Keratinocyte (primary cell): ENCODE measurements around the gene RAP1GAP2. TPM values are rescaled to one million over a fixed set of nuclear protein-coding genes. Genes with fewer than 3 reads are reported as not detected.

ENCODE experiments used
- DNase-seq: peaks from one replicate; pipeline ENCODE4 v3.0.0-alpha.2; 2011; ENCODE audit warnings: low read depth, missing footprints, low spot score
- FAIRE-seq: peaks from 2 replicates; lab custom pipeline; 2011; peaks lifted over from hg19 to GRCh38; lab: Jason Lieb, UNC
- H2AFZ ChIP-seq: 2 replicates; pipeline ENCODE4 v1.6.0; 2012; ENCODE audit warnings: low read length, control low read depth, inconsistent platforms; ENCODE audit not compliant: control insufficient read depth
- H3K27ac ChIP-seq: 2 replicates; pipeline ENCODE4 v1.5.1; 2011; ENCODE audit warnings: low read length; ENCODE audit not compliant: control insufficient read depth, insufficient read depth
- H3K27me3 ChIP-seq: 3 replicates; pipeline ENCODE4 v1.6.0; 2011; ENCODE audit warnings: low read length; ENCODE audit not compliant: control insufficient read depth, insufficient read depth; ENCODE audit errors: extremely low read depth
- H3K36me3 ChIP-seq, 2 experiments: 2 replicates in 1 of 2; 3 replicates in 1 of 2; pipeline ENCODE4 v1.5.1; 2011; ENCODE audit warnings: low read length in 2 of 2, mild to moderate bottlenecking in 1 of 2; ENCODE audit not compliant: control insufficient read depth in 2 of 2, insufficient read depth in 2 of 2; ENCODE audit errors: extremely low read depth in 1 of 2
- H3K4me1 ChIP-seq: 3 replicates; pipeline ENCODE4 v1.5.1; 2011; ENCODE audit warnings: low read length; ENCODE audit not compliant: control insufficient read depth, insufficient read depth; ENCODE audit errors: extremely low read depth
- H3K4me2 ChIP-seq: 3 replicates; pipeline ENCODE4 v1.6.0; 2011; ENCODE audit warnings: low read depth, low read length; ENCODE audit not compliant: control insufficient read depth, insufficient read depth; ENCODE audit errors: extremely low read depth
- H3K4me3 ChIP-seq, 3 experiments: fragments of 200-600 bp in 1 of 3; sonication (generic) in 1 of 3; 2 replicates in 2 of 3; 3 replicates in 1 of 3; pipeline ENCODE4 v1.5.1; 2011 to 2016; ENCODE audit warnings: low read length in 3 of 3, mild to moderate bottlenecking in 3 of 3, control low read depth in 2 of 3, inconsistent platforms in 1 of 3, low read depth in 1 of 3, mixed read lengths in 1 of 3, mixed run types in 1 of 3, moderate library complexity in 1 of 3; ENCODE audit not compliant: control insufficient read depth in 2 of 3, insufficient read depth in 2 of 3; ENCODE audit errors: extremely low read depth in 1 of 3
- H3K79me2 ChIP-seq: 2 replicates; pipeline ENCODE4 v1.6.0; 2012; ENCODE audit warnings: low read length; ENCODE audit not compliant: control insufficient read depth, insufficient read depth
- H3K9ac ChIP-seq: 3 replicates; pipeline ENCODE4 v1.6.0; 2011; ENCODE audit warnings: low read length; ENCODE audit not compliant: control insufficient read depth, insufficient read depth; ENCODE audit errors: extremely low read depth
- H3K9me1 ChIP-seq: 3 replicates; pipeline ENCODE4 v1.6.0; 2011; ENCODE audit warnings: low read length; ENCODE audit not compliant: control insufficient read depth, insufficient read depth; ENCODE audit errors: extremely low read depth
- H3K9me3 ChIP-seq: 2 replicates; pipeline ENCODE4 v1.5.1; 2012; ENCODE audit warnings: low read depth, low read length; ENCODE audit not compliant: control insufficient read depth
- H4K20me1 ChIP-seq: 3 replicates; pipeline ENCODE4 v1.6.0; 2011; ENCODE audit warnings: low read length; ENCODE audit not compliant: control insufficient read depth, insufficient read depth; ENCODE audit errors: extremely low read depth
- EZH2 ChIP-seq: IDR thresholded peaks from one replicate; pipeline ENCODE4 v1.6.1; 2012; ENCODE audit warnings: inconsistent platforms, mild to moderate bottlenecking, low read length, moderate library complexity
- dilution Hi-C: fragments of 300-500 bp; cut with MboI; formaldehyde crosslinking; loops from one replicate; pipeline ENCODE4 v1.7.0; 2020; ENCODE audit warnings: low sequenced_read_pairs; ENCODE audit not compliant: extremely low pct_ligation_motif_present
- polyA plus RNA-seq, 5 experiments: library from polyadenylated mRNA; depleted of rRNA in 3 of 5; stranded (reverse) in 3 of 5; stranded (forward) in 1 of 5; unstranded in 1 of 5; fragments of >200 nt; gene quantifications; 1 replicate in 1 of 5; 2 replicates in 3 of 5; 3 replicates in 1 of 5; pipeline versions ENCODE4 v1.2.1 to v1.2.3, GENCODE V29; 2011 to 2012; ENCODE audit warnings: missing spikeins in 2 of 5, low read depth in 1 of 5, low replicate concordance in 1 of 5
- TF ChIP-seq, protein P1 (sequence below), 3 experiments: IDR thresholded peaks in 1 of 3; conservative IDR thresholded peaks in 1 of 3; optimal IDR thresholded peaks in 1 of 3; 2 replicates in 2 of 3; 3 replicates in 1 of 3; pipeline versions ENCODE3 to v1.5.1; 2011; ENCODE audit warnings: low read length in 3 of 3, mild to moderate bottlenecking in 3 of 3, moderate library complexity in 2 of 3, control low read depth in 1 of 3, inconsistent platforms in 1 of 3; ENCODE audit not compliant: insufficient read depth in 2 of 3; ENCODE audit errors: extremely low read depth in 1 of 3

RAP1GAP2 gene
- polyA plus RNA-seq, 1 donor (not counting 4 experiments of a cell fraction or from before 2014, with no cell fraction given) = 13.6 TPM

DNA sequence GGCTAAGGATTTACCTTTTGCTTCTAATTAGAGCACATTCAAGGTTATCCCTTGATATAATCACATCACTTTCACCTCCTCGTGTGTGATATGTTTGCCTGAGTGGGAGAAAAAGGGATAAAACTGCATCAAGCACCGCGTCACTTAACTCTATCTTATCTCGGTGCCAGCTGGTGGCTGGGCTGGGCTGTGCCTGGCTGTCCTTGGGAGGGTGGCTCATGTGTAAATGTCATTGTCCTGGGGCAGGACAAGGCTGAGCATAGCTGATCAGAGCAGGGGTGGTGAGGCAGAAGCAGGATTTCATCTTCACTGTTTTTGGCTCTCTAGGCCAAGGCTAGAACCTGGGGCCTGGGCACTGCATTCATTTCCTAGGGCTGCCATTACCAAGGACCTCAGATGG lies 105.3 kb downstream of the RAP1GAP2 start:
- dilution Hi-C loops = no loop called here
- Histone ChIP-seq H3K27ac (no peak overlapping the region), H3K4me1 (no peaks in the 10 kb centered on the region), H2AFZ (no peak overlapping the region), H4K20me1 (peaks cover 3% of the 10 kb centered on the region), H3K79me2 (peaks cover 26% of the 10 kb centered on the region), H3K9me3 (no peaks in the 10 kb centered on the region), H3K27me3 (no peaks in the 10 kb centered on the region), H3K9ac (no peak overlapping the region), H3K9me1 (no peaks in the 10 kb centered on the region), H3K4me3 (no peak overlapping the region), H3K4me2 (no peak overlapping the region), H3K36me3 (peaks cover 4 to 12% of the 10 kb centered on the region in 2 experiments)
- no peak for TF ChIP-seq EZH2
- TF ChIP-seq, protein P1, sequence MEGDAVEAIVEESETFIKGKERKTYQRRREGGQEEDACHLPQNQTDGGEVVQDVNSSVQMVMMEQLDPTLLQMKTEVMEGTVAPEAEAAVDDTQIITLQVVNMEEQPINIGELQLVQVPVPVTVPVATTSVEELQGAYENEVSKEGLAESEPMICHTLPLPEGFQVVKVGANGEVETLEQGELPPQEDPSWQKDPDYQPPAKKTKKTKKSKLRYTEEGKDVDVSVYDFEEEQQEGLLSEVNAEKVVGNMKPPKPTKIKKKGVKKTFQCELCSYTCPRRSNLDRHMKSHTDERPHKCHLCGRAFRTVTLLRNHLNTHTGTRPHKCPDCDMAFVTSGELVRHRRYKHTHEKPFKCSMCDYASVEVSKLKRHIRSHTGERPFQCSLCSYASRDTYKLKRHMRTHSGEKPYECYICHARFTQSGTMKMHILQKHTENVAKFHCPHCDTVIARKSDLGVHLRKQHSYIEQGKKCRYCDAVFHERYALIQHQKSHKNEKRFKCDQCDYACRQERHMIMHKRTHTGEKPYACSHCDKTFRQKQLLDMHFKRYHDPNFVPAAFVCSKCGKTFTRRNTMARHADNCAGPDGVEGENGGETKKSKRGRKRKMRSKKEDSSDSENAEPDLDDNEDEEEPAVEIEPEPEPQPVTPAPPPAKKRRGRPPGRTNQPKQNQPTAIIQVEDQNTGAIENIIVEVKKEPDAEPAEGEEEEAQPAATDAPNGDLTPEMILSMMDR (optimal IDR thresholded peaks at IDR 0.05 in 1 of 3, IDR thresholded peaks at IDR 0.05 in 1 of 3, conservative IDR thresholded peaks at IDR 0.05 in 1 of 3; ENCODE audit: extremely low read depth in 1 of 3, insufficient read depth in 2 of 3, low read length in 3 of 3) = no peak
- FAIRE-seq (no peak), DNase-seq (no peak)

DNA sequence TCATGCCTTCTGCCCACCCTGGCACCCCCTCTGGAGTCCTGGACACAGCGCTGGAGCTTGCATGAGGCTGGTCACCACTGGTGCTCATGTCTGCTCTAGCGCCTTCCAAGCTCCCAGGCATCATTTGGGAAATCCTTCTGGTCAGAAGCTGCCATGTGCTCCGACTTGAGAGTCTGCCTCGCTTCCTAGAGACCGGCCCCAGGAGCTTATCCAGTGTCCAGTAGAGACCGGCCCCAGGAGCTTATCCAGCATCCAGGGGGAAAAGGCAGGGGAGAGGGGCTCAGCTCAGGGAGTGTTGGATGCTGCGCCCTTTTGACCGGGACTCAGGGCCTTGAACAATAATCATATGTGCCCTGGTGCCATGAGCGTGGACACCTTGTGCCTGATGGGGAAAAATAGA lies 106.3 kb downstream of the RAP1GAP2 start:
- Histone ChIP-seq H3K9me3 (no peaks in the 10 kb centered on the region), H3K4me1 (no peaks in the 10 kb centered on the region), H3K4me2 (no peak overlapping the region), H3K27ac (no peak overlapping the region), H4K20me1 (peaks cover 3% of the 10 kb centered on the region), H2AFZ (no peak overlapping the region), H3K36me3 (peaks cover 3 to 12% of the 10 kb centered on the region in 2 experiments), H3K79me2 (peaks cover 22% of the 10 kb centered on the region), H3K9ac (no peak overlapping the region), H3K4me3 (no peak overlapping the region), H3K9me1 (no peaks in the 10 kb centered on the region), H3K27me3 (no peaks in the 10 kb centered on the region)
- TF ChIP-seq, protein P1 (optimal IDR thresholded peaks at IDR 0.05 in 1 of 3, IDR thresholded peaks at IDR 0.05 in 1 of 3, conservative IDR thresholded peaks at IDR 0.05 in 1 of 3; ENCODE audit: extremely low read depth in 1 of 3, insufficient read depth in 2 of 3, low read length in 3 of 3) = no peak
- TF ChIP-seq EZH2 = no peak
- FAIRE-seq (no peak), DNase-seq (no peak)
- dilution Hi-C loops = no loop called here
